ENCODE measurements around the gene MLXIPL. TPM values are rescaled to one million over a fixed set of nuclear protein-coding genes. Genes with fewer than 3 reads are reported as not detected.

MLXIPL gene
- total RNA-seq, 1 donor from 2014 or later, result 0.41 TPM

DNA sequence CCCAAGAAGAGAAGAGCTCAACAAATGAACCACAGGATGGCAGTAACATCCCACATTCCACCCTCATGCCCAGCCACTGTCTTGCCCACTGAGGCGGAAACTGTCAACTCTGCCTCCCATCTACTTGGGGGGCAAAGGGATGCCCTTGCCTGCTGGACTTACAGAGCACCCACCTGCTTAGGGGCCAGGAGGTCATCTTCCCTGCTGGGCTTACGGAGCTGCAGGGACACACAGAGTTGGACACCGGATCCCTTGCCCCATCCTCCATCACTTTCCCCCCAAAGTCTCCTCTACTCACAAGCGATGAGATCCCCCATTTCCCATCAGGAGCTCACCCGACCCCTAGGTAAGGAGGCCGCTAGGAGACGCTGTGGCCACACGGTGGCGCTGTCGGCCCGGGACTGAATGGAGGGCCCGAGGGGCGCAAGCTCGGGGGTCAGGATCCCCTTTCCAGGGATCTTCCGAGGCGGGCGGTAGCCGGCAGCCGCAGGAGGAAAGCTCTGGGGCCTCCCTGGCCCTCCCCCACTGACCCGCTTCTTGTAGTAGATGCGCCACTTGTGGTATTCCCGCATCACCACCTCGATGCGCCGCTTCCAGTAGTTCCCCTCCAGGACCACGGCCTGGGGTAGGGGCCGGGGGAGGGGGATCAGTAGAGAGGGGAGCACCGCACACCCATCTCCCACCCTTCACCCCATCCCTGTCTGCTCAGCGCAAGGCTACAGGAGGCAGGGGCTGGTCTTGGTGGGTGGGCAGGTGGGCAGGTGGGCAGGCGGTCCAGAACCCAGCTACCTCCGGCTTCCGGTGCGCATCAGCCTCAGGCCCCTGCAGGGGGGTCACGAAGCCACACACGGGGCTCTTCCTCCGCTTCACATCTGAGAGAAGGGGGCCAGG is 17.3 kb downstream of the MLXIPL start:
- TF ChIP-seq, protein P1, sequence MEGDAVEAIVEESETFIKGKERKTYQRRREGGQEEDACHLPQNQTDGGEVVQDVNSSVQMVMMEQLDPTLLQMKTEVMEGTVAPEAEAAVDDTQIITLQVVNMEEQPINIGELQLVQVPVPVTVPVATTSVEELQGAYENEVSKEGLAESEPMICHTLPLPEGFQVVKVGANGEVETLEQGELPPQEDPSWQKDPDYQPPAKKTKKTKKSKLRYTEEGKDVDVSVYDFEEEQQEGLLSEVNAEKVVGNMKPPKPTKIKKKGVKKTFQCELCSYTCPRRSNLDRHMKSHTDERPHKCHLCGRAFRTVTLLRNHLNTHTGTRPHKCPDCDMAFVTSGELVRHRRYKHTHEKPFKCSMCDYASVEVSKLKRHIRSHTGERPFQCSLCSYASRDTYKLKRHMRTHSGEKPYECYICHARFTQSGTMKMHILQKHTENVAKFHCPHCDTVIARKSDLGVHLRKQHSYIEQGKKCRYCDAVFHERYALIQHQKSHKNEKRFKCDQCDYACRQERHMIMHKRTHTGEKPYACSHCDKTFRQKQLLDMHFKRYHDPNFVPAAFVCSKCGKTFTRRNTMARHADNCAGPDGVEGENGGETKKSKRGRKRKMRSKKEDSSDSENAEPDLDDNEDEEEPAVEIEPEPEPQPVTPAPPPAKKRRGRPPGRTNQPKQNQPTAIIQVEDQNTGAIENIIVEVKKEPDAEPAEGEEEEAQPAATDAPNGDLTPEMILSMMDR (IDR thresholded peaks at IDR 0.05; ENCODE audit: borderline replicate concordance), result peak; percentile 92
- Histone ChIP-seq H3K4me1 (peaks cover 4% of the 10 kb centered on the region), H3K27me3 (ENCODE audit: low read depth) (peaks cover 63% of the 10 kb centered on the region), H3K9me3 (replicated peaks) (no peaks in the 10 kb centered on the region), H3K4me3 (no peak overlapping the region), H3K36me3 (no peaks in the 10 kb centered on the region), H3K27ac (replicated peaks) (no peak overlapping the region)
- intact Hi-C loops (cut with micrococcal nuclease), result loop anchor here (5.0 kb wide), 1 partner anchor 120 kb away; no protein-coding TSS in a partner anchor
- peak; percentile 33 for DNase-seq

DNA sequence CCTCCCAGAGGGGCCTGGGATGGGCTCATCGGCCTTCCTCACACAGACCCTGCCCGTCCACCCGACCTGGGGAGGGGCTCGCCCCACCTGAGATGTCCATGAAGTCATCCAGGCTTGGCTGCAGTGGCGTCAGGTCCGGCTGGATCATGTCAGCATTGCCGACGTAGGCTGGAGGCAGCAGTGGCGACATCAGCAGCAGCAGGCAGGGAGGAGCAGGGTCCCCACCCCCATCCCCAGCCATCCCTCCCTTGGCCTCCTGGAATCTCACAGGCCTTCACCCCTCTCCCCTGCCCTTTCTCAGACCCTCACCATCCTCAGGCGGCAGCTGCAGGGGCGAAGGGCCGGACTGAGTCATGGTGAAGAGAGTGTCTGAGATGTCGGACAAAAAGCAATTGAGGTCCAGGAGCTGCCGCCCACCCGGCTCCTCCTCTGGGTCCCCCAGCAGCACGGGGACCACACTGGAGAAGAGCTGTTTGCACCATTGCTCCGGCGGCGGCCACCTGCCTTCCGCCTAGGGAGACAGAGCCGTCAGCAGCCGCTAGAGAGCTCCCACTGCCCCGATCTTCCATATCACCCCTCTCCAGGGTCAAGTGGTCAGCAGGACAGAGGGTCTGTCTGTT is 18.6 kb downstream of the MLXIPL start:
- Histone ChIP-seq H3K4me1 (peaks cover 4% of the 10 kb centered on the region), H3K9me3 (replicated peaks) (no peaks in the 10 kb centered on the region), H3K27ac (replicated peaks) (no peak overlapping the region), H3K4me3 (no peak overlapping the region), H3K36me3 (no peaks in the 10 kb centered on the region), H3K27me3 (ENCODE audit: low read depth) (peaks cover 64% of the 10 kb centered on the region)
- intact Hi-C loops (cut with micrococcal nuclease), result loop anchor here (5.0 kb wide), 1 partner anchor 122 kb away; no protein-coding TSS in a partner anchor
- TF ChIP-seq, protein P1 (IDR thresholded peaks at IDR 0.05; ENCODE audit: borderline replicate concordance), result no peak
- no peak for DNase-seq

DNA sequence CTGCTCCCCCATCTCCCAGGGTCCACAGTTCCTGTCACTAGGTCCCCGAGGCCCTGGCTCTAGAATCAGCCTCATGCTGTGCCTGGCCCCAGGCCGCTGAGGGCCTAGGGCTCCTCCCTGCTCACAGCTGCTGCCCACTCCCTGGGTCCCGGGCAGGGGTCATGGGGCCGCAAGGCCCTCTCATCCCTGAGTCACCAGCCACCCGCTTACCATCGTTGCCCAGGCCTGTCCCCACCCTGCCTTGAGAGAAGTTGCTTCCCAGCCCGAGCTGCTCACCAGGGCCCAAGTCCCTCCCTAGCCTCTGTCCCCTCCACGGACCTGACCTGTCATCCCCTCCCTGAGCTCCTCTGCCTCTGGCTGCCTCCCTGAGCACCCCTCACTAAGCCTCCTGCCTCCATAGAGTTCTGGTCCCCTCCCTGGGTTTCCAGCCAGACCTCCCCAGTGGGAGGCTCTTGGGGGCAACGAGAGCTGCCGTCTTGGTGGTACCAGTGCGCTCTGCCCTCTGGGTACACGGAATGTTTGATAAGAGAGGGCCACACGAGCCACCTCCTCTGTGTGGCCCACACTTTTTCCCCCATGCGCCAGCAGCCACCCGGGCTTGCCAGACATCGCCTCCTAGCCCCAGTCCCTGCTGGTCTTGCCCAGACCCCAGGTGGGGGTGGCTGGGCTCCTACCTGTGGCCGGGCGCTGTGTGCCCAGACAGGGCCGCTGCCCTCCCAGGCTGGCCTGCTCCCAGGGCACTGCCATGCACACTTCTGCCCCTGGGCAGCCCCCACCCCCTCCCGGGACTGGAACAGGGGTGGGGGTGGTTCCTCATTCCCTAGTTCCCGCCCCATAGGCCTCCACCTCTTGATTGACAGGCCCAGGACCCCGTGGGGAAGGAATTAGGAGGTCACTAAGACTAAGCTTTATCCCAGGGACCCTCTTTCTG is 21.3 kb downstream of the MLXIPL start:
- peaks cover 71% of the 10 kb centered on the region for H3K27me3 ChIP-seq (ENCODE audit: low read depth)
- H3K9me3 ChIP-seq (replicated peaks), result no peaks in the 10 kb centered on the region
- TF ChIP-seq, protein P1 (IDR thresholded peaks at IDR 0.05; ENCODE audit: borderline replicate concordance), result no peak
- no peak overlapping the region for H3K27ac ChIP-seq (replicated peaks)
- no peak overlapping the region for H3K4me3 ChIP-seq
- no peaks in the 10 kb centered on the region for H3K36me3 ChIP-seq
- peaks cover 4% of the 10 kb centered on the region for H3K4me1 ChIP-seq
- intact Hi-C loops (cut with micrococcal nuclease), result no loop called here
- no peak for DNase-seq

DNA sequence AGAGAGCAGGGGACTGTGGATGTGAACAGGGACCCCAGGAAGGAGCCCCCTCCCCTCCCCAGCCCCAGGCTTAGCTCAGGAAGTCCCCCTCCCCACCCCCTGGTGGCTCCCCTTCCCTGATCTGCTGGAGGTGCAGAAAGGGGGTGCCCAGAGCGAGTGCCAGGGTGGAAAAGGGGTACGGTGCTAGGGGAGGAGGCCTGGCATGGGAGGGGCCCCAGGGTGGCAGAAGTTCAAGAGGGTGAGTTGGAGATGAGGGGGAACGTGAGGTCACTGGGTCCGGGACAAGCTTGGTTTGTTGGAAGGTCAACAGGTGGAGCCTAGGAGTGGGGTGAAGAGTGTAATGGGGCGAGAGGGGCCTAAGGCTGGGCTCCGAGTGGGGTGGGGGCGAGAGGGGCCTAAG is 24.4 kb downstream of the MLXIPL start:
- Histone ChIP-seq H3K36me3 (no peaks in the 10 kb centered on the region), H3K9me3 (replicated peaks) (no peaks in the 10 kb centered on the region), H3K4me3 (no peak overlapping the region), H3K27me3 (ENCODE audit: low read depth) (peaks cover 72% of the 10 kb centered on the region), H3K4me1 (no peaks in the 10 kb centered on the region), H3K27ac (replicated peaks) (no peak overlapping the region)
- TF ChIP-seq, protein P1 (IDR thresholded peaks at IDR 0.05; ENCODE audit: borderline replicate concordance), result no peak
- no peak for DNase-seq
- intact Hi-C loops (cut with micrococcal nuclease), result no loop called here
